H9 (cell line): ENCODE results near the gene ATOSB. TPM values are rescaled to one million over a fixed set of nuclear protein-coding genes. Genes with fewer than 3 reads are reported as not detected.

Source experiments
- DNase-seq: peaks from one replicate; pipeline ENCODE4 v3.0.0-alpha.2; 2017
- H2AFZ ChIP-seq: one replicate; pipeline ENCODE4 v1.6.1; 2013; ENCODE audit warnings: mild to moderate bottlenecking, low read length, control low read depth, moderate library complexity
- H2AK5ac ChIP-seq: 2 replicates; pipeline ENCODE4 v1.6.1; 2013; ENCODE audit warnings: low read length, control low read depth, mixed read lengths; ENCODE audit not compliant: insufficient read length
- H2BK120ac ChIP-seq: one replicate; pipeline ENCODE4 v1.6.1; 2013; ENCODE audit warnings: low read depth, mild to moderate bottlenecking, low read length, control low read depth, inconsistent platforms; ENCODE audit not compliant: poor library complexity, severe bottlenecking
- H2BK12ac ChIP-seq: 2 replicates; pipeline ENCODE4 v1.6.1; 2013; ENCODE audit warnings: low read length, control low read depth, mixed read lengths, low read depth; ENCODE audit not compliant: insufficient read length
- H2BK15ac ChIP-seq: 2 replicates; pipeline ENCODE4 v1.6.1; 2013; ENCODE audit warnings: low read depth, low read length, control low read depth
- H2BK20ac ChIP-seq: one replicate; pipeline ENCODE4 v1.6.1; 2013; ENCODE audit warnings: low read depth, mild to moderate bottlenecking, low read length, control low read depth, inconsistent platforms; ENCODE audit not compliant: poor library complexity, severe bottlenecking
- H2BK5ac ChIP-seq: 2 replicates; pipeline ENCODE4 v1.6.1; 2013; ENCODE audit warnings: low read length, control low read depth, mixed read lengths; ENCODE audit not compliant: insufficient read length
- H3K14ac ChIP-seq: 2 replicates; pipeline ENCODE4 v1.6.1; 2013; ENCODE audit warnings: low read length, control low read depth; ENCODE audit not compliant: insufficient read depth
- H3K18ac ChIP-seq: 2 replicates; pipeline ENCODE4 v1.6.1; 2013; ENCODE audit warnings: low read depth, mild to moderate bottlenecking, mixed read lengths, low read length, control low read depth; ENCODE audit not compliant: insufficient read length
- H3K23ac ChIP-seq: 2 replicates; pipeline ENCODE4 v1.6.1; 2013; ENCODE audit warnings: low read length, control low read depth, mixed read lengths, low read depth; ENCODE audit not compliant: insufficient read length
- H3K23me2 ChIP-seq: 2 replicates; pipeline ENCODE4 v1.6.1; 2013; ENCODE audit warnings: low read depth, mild to moderate bottlenecking, mixed read lengths, low read length, control low read depth; ENCODE audit not compliant: insufficient read length, poor library complexity, severe bottlenecking
- H3K27ac ChIP-seq: 2 replicates; pipeline ENCODE4 v1.5.1; 2013; ENCODE audit warnings: low read length, control low read depth, mixed read lengths, low read depth; ENCODE audit not compliant: insufficient read length
- H3K27me3 ChIP-seq: 2 replicates; pipeline ENCODE4 v1.6.1; 2013; ENCODE audit warnings: low read length, control low read depth, inconsistent platforms; ENCODE audit not compliant: insufficient read depth
- H3K4ac ChIP-seq: 2 replicates; pipeline ENCODE4 v1.6.1; 2013; ENCODE audit warnings: low read depth, mild to moderate bottlenecking, control low read depth, inconsistent platforms, low read length, moderate library complexity
- H3K4me1 ChIP-seq: 2 replicates; pipeline ENCODE4 v1.6.1; 2013; ENCODE audit warnings: low read length, control low read depth, inconsistent platforms; ENCODE audit not compliant: insufficient read depth
- H3K4me2 ChIP-seq: 2 replicates; pipeline ENCODE4 v1.6.1; 2013; ENCODE audit warnings: low read length, control low read depth, mixed read lengths; ENCODE audit not compliant: insufficient read length, insufficient read depth
- H3K56ac ChIP-seq: 2 replicates; pipeline ENCODE4 v1.6.1; 2013; ENCODE audit warnings: low read depth, mild to moderate bottlenecking, mixed read lengths, low read length, control low read depth; ENCODE audit not compliant: insufficient read length
- H3K79me1 ChIP-seq: 2 replicates; pipeline ENCODE4 v1.6.1; 2013; ENCODE audit warnings: low read depth, mild to moderate bottlenecking, moderate library complexity, low read length, control low read depth, inconsistent platforms; ENCODE audit not compliant: insufficient read depth, poor library complexity, severe bottlenecking
- H3K79me2 ChIP-seq: 2 replicates; pipeline ENCODE4 v1.6.1; 2013; ENCODE audit warnings: low read length, control low read depth, inconsistent platforms; ENCODE audit not compliant: insufficient read depth
- H3K9ac ChIP-seq: 2 replicates; pipeline ENCODE4 v1.6.1; 2013; ENCODE audit warnings: low read length, control low read depth, mixed read lengths; ENCODE audit not compliant: insufficient read length; ENCODE audit errors: extremely low read depth
- H3K9me3 ChIP-seq: one replicate; pipeline ENCODE4 v1.6.1; 2013; ENCODE audit warnings: low read depth, low read length, inconsistent platforms; ENCODE audit not compliant: control insufficient read depth
- H3T11ph ChIP-seq: one replicate; pipeline ENCODE4 v1.6.1; 2013; ENCODE audit warnings: mild to moderate bottlenecking, low read length, control low read depth, inconsistent platforms
- H4K20me1 ChIP-seq: one replicate; pipeline ENCODE4 v1.6.1; 2013; ENCODE audit not compliant: control insufficient read depth, insufficient read length, insufficient read depth
- H4K5ac ChIP-seq: 2 replicates; pipeline ENCODE4 v1.6.1; 2013; ENCODE audit warnings: low read depth, mild to moderate bottlenecking, mixed read lengths, low read length, control low read depth; ENCODE audit not compliant: insufficient read length
- H4K8ac ChIP-seq: replicated peaks from 2 replicates; pipeline ENCODE4 v1.6.1; 2013; ENCODE audit warnings: low read length, control low read depth, mixed read lengths, low read depth; ENCODE audit not compliant: insufficient read length
- H4K91ac ChIP-seq: 2 replicates; pipeline ENCODE4 v1.6.1; 2013; ENCODE audit warnings: low read depth, mild to moderate bottlenecking, moderate library complexity, mixed read lengths, low read length, control low read depth; ENCODE audit not compliant: insufficient read length
- H3K27ac Mint-ChIP-seq, 3 experiments: 2 replicates in 2 of 3; 3 replicates in 1 of 3; pipeline ENCODE4 v1.8.0; 2020 to 2021; ENCODE audit warnings: mixed read lengths in 3 of 3, mild to moderate bottlenecking in 1 of 3, moderate library complexity in 1 of 3
- H3K27me3 Mint-ChIP-seq: 2 replicates; pipeline ENCODE4 v1.8.0; 2021; ENCODE audit warnings: low read depth, mild to moderate bottlenecking, moderate library complexity, mixed read lengths
- H3K36me3 Mint-ChIP-seq, 3 experiments: 2 replicates in 2 of 3; 3 replicates in 1 of 3; pipeline ENCODE4 v1.8.0; 2020 to 2021; ENCODE audit warnings: low read depth in 3 of 3, mixed read lengths in 3 of 3; ENCODE audit not compliant: insufficient read depth in 1 of 3
- H3K4me1 Mint-ChIP-seq, 2 experiments: 2 replicates each; pipeline ENCODE4 v1.8.0; 2020; ENCODE audit warnings: mixed read lengths in 2 of 2
- H3K4me3 Mint-ChIP-seq, 2 experiments: 2 replicates in 1 of 2; 3 replicates in 1 of 2; pipeline ENCODE4 v1.8.0; 2020 to 2021; ENCODE audit warnings: mild to moderate bottlenecking in 2 of 2, mixed read lengths in 2 of 2, moderate library complexity in 1 of 2
- H3K9me3 Mint-ChIP-seq, 2 experiments: 2 replicates in 1 of 2; 3 replicates in 1 of 2; pipeline ENCODE4 v1.8.0; 2020; ENCODE audit warnings: mild to moderate bottlenecking in 2 of 2, mixed read lengths in 2 of 2, moderate library complexity in 1 of 2
- WGBS: extraction: QIAGEN DNeasy Blood & Tissue Kit; methylation state at CpG from one replicate; pipeline ENCODE4 v1.1.7; 2013; ENCODE audit warnings: missing lambda C conversion rate, low lambda C conversion rate, mixed read lengths; ENCODE audit not compliant: insufficient read length; ENCODE audit errors: extremely low coverage; 5-methylcytosine and 5-hydroxymethylcytosine counted together
- total RNA-seq: library from RNA; stranded (reverse); gene quantifications from 2 replicates; pipeline ENCODE4 v1.2.1, GENCODE V29; 2021
- TF ChIP-seq, protein P1 (sequence below): fragments of 200-600 bp; sonication (generic); conservative IDR thresholded peaks from 3 replicates; pipeline ENCODE4 v1.8.0; 2021; ENCODE audit warnings: antibody characterized with exemption, mild to moderate bottlenecking

ATOSB gene
- total RNA-seq, 1 experiment from 2014 or later, result 5.6 TPM

DNA sequence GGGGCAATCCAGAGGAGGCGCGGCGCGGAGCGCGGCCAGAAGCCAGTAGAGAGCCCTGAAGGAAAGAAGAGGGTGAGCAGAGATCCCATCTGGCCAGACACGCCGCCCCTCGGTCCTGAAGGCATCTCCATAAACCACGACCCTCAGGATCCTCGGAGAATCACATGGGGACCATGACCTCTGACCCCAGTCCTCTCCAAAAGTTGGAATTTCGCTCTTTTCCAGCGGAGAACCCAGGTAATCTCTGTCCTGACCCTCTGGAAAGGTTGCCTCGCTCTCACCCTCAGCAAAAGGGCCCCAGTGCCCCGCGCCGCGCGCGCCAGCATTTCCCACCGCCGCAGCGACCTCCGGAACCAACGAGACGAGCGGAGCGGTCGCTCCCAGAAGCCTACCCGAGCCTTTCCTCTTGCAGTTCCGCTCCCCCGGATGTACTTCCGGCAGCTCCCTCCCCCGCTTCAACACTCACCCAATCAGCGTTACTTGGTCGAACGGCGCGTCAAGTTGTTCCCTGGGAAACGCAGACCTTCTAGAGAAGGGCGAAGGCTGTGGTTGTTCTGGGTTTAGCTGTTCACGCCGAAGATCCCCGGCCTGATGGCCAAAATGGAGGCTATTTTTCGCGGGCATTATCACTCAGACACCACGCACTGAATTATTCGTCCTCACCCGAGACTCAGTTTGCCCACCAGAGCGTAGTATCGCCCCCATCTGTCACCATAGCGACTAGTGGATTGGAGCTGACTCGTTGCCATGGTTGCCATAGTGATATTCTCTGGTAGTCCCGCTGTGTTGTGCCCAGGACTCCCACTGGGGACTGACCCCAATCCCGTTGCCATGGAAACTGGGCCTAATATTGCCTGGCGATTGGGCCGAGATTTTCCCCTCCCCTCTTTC, 12.6 kb downstream of the ATOSB start, which contains the start of gene STOML2:
Gene STOML2 (minus strand): TSS at position 363 of the 891 bp plus-strand sequence. CDS start 37 bp downstream, at position 326.
- Histone ChIP-seq H3K56ac (no peak within 1 kb of the TSS), H2BK12ac (no peak within 1 kb of the TSS), H3K4ac (peak within 1 kb of the TSS; percentile 26; the same call in 1 of the 2 replicates), H3K18ac (peak within 1 kb of the TSS; percentile 89), H3K79me1 (peaks cover 9% of the 10 kb centered on the region), H3K4me1 (no peaks in the 10 kb centered on the region), H2BK15ac (no peak within 1 kb of the TSS), H3K23ac (no peak within 1 kb of the TSS), H3K9me3 (no peaks in the 10 kb centered on the region), H4K5ac (no peak within 1 kb of the TSS), H3K14ac (peak within 1 kb of the TSS; percentile 84; the same call in 1 of the 2 replicates), H3K27me3 (no peaks in the 10 kb centered on the region), H2BK120ac (peak within 1 kb of the TSS; percentile 65), H2AFZ (no peak within 1 kb of the TSS), H4K8ac (no peak within 1 kb of the TSS), H3K9ac (peak within 1 kb of the TSS; percentile 74), H4K20me1 (no peaks in the 10 kb centered on the region), H2AK5ac (no peak within 1 kb of the TSS), H3K79me2 (peaks cover 5% of the 10 kb centered on the region; the same call in 1 of the 2 replicates), H2BK20ac (no peak within 1 kb of the TSS), H4K91ac (peak within 1 kb of the TSS; percentile 29), H2BK5ac (no peak within 1 kb of the TSS), H3T11ph (peak within 1 kb of the TSS; percentile 84), H3K23me2 (peaks cover 10% of the 10 kb centered on the region), H3K27ac (peak within 1 kb of the TSS; percentile 72), H3K4me2 (peak within 1 kb of the TSS; percentile 72)
- Mint-ChIP-seq H3K36me3 (peaks cover 22 to 47% (median 43%) of the 10 kb centered on the region in 3 experiments), H3K27me3 (no peaks in the 10 kb centered on the region), H3K27ac (peak within 1 kb of the TSS; percentile 92 to 100 (median 100)), H3K4me1 (peaks cover 12 to 19% of the 10 kb centered on the region in 2 experiments), H3K4me3 (peak within 1 kb of the TSS; percentile 97 to 98), H3K9me3 (no peaks in the 10 kb centered on the region; a peak in 1 of 5 replicates)
- DNase-seq, result peak; percentile 97
- TF ChIP-seq, protein P1, sequence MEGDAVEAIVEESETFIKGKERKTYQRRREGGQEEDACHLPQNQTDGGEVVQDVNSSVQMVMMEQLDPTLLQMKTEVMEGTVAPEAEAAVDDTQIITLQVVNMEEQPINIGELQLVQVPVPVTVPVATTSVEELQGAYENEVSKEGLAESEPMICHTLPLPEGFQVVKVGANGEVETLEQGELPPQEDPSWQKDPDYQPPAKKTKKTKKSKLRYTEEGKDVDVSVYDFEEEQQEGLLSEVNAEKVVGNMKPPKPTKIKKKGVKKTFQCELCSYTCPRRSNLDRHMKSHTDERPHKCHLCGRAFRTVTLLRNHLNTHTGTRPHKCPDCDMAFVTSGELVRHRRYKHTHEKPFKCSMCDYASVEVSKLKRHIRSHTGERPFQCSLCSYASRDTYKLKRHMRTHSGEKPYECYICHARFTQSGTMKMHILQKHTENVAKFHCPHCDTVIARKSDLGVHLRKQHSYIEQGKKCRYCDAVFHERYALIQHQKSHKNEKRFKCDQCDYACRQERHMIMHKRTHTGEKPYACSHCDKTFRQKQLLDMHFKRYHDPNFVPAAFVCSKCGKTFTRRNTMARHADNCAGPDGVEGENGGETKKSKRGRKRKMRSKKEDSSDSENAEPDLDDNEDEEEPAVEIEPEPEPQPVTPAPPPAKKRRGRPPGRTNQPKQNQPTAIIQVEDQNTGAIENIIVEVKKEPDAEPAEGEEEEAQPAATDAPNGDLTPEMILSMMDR, result no peak
- no CpG with 5 or more reads among the region's 57 CpGs for WGBS
